Smooth muscle cell (in vitro differentiated cells): ENCODE results near the gene KCNMA1. TPM values are rescaled to one million over a fixed set of nuclear protein-coding genes. Genes with fewer than 3 reads are reported as not detected.

Experiments
- DNase-seq: peaks from one replicate; lab custom pipeline; 2025; ENCODE audit not compliant: unreplicated experiment; lab: John Stamatoyannopoulos, UW
- H2AFZ ChIP-seq: fragments of 200-600 bp; sonication (generic); 2 replicates; pipeline ENCODE4 v1.6.0; 2016; ENCODE audit warnings: antibody characterized with exemption, low read depth, mild to moderate bottlenecking
- H3F3A ChIP-seq: fragments of 200-600 bp; sonication (generic); 2 replicates; pipeline ENCODE4 v1.6.0; 2017; ENCODE audit warnings: antibody characterized with exemption, low read depth
- H3K27ac ChIP-seq: fragments of 200-600 bp; sonication (generic); 2 replicates; pipeline ENCODE4 v1.5.1; 2016; ENCODE audit warnings: low read depth, mild to moderate bottlenecking
- H3K27me3 ChIP-seq: fragments of 200-600 bp; sonication (generic); 2 replicates; pipeline ENCODE4 v1.6.1; 2016; ENCODE audit warnings: low read depth, mild to moderate bottlenecking
- H3K36me3 ChIP-seq: fragments of 200-600 bp; sonication (generic); 2 replicates; pipeline ENCODE4 v1.5.1; 2016; ENCODE audit warnings: low read depth
- H3K4me1 ChIP-seq: fragments of 200-600 bp; sonication (generic); 2 replicates; pipeline ENCODE4 v1.5.1; 2016; ENCODE audit warnings: low read depth
- H3K4me2 ChIP-seq: fragments of 200-600 bp; sonication (generic); 2 replicates; pipeline ENCODE4 v1.6.0; 2016; ENCODE audit warnings: mild to moderate bottlenecking
- H3K4me3 ChIP-seq: fragments of 200-600 bp; sonication (generic); 2 replicates; pipeline ENCODE4 v1.5.1; 2016; ENCODE audit warnings: mild to moderate bottlenecking
- H3K79me2 ChIP-seq: fragments of 200-600 bp; sonication (generic); 2 replicates; pipeline ENCODE4 v1.6.0; 2016; ENCODE audit warnings: low read depth, mild to moderate bottlenecking
- H3K9ac ChIP-seq: fragments of 200-600 bp; sonication (generic); 2 replicates; pipeline ENCODE4 v1.6.0; 2016; ENCODE audit warnings: low read depth
- H3K9me3 ChIP-seq: fragments of 200-600 bp; sonication (generic); replicated peaks from 2 replicates; pipeline ENCODE4 v1.5.1; 2016; ENCODE audit warnings: low read depth
- H4K20me1 ChIP-seq: fragments of 200-600 bp; sonication (generic); 2 replicates; pipeline ENCODE4 v1.6.0; 2016; ENCODE audit warnings: low read depth
- WGBS: methylation state at CpG from one replicate; pipeline ENCODE4 v1.1.7; 2016; ENCODE audit warnings: low lambda C conversion rate; 5-methylcytosine and 5-hydroxymethylcytosine counted together
- polyA plus RNA-seq: library from polyadenylated mRNA; unstranded; fragments of >200 nt; fragmentation: Nextera tagmentation; extraction: Ambion mirVana; gene quantifications from 2 replicates; pipeline ENCODE4 v1.2.1, GENCODE V29; 2016
- total RNA-seq: library from RNA; depleted of rRNA; stranded (reverse); fragments of >200 nt; gene quantifications from 2 replicates; pipeline ENCODE4 v1.2.3, GENCODE V29; 2014
- TF ChIP-seq, protein P1 (sequence below): fragments of 200-600 bp; sonication (generic); IDR thresholded peaks from 2 replicates; pipeline ENCODE4 v1.5.1; 2017; ENCODE audit warnings: borderline replicate concordance, mild to moderate bottlenecking, antibody characterized with exemption; ENCODE audit not compliant: insufficient read depth, poor library complexity, severe bottlenecking

Gene KCNMA1
- total and polyA plus RNA-seq, 2 experiments from 2014 or later, result 9.1 to 23.4 TPM

DNA sequence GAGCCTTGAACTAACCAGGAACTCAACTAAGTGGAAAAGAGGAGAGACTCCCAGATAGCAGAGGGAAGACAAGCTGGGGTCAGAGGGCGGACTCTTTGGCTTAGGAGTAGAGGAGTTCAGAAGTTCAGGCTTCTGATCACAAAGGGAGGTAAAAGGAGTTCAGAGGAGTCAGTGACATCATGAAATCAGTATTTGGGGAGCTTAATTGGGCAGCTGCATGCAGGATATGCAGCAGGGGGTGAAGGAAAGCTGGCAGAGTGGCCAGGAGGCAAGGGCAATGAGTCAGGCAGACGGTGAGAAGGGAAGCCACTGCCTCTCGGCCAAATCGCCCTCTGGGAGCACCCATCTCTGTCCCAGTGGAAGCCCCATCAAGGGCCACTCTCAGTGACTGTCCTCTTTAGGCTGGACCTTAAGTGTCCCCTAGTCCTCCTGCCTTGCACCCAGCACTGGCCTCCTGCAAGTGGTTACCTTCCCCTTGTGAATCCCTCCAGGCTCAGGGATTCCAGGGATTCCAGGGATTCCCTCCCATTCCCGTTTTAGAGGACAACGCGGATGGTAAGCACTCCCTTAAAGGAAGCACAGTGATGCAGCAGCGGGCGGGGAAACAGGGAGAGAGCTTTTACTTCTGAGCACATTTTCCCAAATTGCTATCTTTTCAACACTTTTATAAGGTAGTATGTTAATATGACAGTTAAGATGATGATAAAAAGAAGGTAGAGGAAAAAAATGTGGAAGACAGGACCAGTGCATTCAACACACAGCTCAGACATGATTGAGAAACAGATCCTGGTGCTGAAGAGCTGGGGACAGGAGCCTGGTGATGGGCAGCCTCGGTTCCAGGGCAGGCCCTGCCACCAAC is 72.6 kb downstream of the KCNMA1 start:
- Histone ChIP-seq H3K9me3 (no peaks in the 10 kb centered on the region), H3K36me3 (no peaks in the 10 kb centered on the region), H3K4me3 (no peak overlapping the region), H3K4me1 (peaks cover 19% of the 10 kb centered on the region), H4K20me1 (no peaks in the 10 kb centered on the region), H3K79me2 (no peaks in the 10 kb centered on the region), H3K9ac (no peak overlapping the region), H3F3A (no peaks in the 10 kb centered on the region), H2AFZ (no peak overlapping the region), H3K4me2 (no peak overlapping the region), H3K27me3 (no peaks in the 10 kb centered on the region), H3K27ac (no peak overlapping the region)
- DNase-seq, result no peak
- TF ChIP-seq, protein P1, sequence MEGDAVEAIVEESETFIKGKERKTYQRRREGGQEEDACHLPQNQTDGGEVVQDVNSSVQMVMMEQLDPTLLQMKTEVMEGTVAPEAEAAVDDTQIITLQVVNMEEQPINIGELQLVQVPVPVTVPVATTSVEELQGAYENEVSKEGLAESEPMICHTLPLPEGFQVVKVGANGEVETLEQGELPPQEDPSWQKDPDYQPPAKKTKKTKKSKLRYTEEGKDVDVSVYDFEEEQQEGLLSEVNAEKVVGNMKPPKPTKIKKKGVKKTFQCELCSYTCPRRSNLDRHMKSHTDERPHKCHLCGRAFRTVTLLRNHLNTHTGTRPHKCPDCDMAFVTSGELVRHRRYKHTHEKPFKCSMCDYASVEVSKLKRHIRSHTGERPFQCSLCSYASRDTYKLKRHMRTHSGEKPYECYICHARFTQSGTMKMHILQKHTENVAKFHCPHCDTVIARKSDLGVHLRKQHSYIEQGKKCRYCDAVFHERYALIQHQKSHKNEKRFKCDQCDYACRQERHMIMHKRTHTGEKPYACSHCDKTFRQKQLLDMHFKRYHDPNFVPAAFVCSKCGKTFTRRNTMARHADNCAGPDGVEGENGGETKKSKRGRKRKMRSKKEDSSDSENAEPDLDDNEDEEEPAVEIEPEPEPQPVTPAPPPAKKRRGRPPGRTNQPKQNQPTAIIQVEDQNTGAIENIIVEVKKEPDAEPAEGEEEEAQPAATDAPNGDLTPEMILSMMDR, result no peak
- WGBS, result 36% methylated on average over 10 of the region's 10 CpGs

DNA sequence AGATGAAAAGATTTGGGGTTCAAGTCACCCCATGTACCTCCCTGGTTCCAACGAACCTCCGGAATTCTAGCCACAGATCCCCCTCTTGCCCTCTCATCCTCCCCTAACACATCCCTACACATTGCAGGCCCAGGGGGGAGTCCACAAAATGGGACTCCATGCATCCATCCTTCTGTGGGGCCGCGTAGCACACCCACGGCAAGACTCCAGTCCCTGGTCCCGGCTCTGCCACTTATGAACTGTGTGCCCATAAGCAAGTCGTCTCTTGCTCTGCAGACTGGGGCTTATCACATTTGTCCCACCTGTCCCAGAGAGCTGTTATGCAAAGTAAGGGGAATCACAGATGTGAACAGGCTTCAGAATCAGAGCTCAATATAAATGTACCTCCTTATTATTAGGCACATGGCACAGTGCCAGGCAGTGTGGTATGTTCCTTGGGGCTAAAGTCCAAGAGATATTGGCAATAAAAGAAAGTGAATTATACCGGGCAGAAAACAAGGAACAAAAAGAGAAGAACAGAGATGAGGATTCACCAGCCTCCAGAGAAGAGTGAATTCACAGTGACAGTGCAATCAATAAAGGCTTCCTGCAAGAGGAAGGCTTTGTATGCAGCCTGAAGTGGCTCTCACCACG is 73.9 kb downstream of the KCNMA1 start:
- DNase-seq, result no peak
- no peaks in the 10 kb centered on the region for H3K36me3 ChIP-seq
- TF ChIP-seq, protein P1, result no peak
- H3K4me2 ChIP-seq, result no peak overlapping the region
- no peaks in the 10 kb centered on the region for H4K20me1 ChIP-seq
- no peaks in the 10 kb centered on the region for H3K79me2 ChIP-seq
- H3K4me1 ChIP-seq, result peaks cover 19% of the 10 kb centered on the region
- H3K27ac ChIP-seq, result no peak overlapping the region
- no peak overlapping the region for H3K9ac ChIP-seq
- H3K4me3 ChIP-seq, result no peak overlapping the region
- no peaks in the 10 kb centered on the region for H3K27me3 ChIP-seq
- WGBS, result 94% methylated on average over 9 of the region's 9 CpGs
- H2AFZ ChIP-seq, result no peak overlapping the region
- H3K9me3 ChIP-seq, result no peaks in the 10 kb centered on the region
- H3F3A ChIP-seq, result no peaks in the 10 kb centered on the region

DNA sequence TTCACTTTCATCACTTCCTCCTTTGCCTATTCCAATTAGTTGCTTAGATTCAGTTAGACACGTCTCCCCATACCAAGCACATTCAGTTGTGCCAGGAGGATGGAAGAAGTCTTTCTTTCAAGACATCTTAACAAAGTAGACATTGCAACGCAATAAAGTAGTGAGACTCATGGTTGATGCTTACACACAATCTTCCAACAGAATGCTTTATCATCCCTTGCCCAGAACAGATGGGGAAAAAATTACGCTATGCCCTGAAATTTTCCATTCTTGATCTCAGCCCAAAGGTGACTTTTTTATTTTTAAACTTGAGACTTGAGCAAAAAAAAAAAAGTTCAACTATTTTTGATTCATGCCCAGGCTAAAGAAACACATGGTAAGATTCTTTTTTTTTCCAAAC is 74.9 kb downstream of the KCNMA1 start:
- Histone ChIP-seq H3K4me3 (no peak overlapping the region), H3F3A (no peaks in the 10 kb centered on the region), H4K20me1 (no peaks in the 10 kb centered on the region), H3K9ac (no peak overlapping the region), H3K36me3 (no peaks in the 10 kb centered on the region), H3K27ac (no peak overlapping the region), H2AFZ (no peak overlapping the region), H3K4me2 (no peak overlapping the region), H3K27me3 (no peaks in the 10 kb centered on the region), H3K4me1 (peaks cover 19% of the 10 kb centered on the region), H3K79me2 (no peaks in the 10 kb centered on the region), H3K9me3 (no peaks in the 10 kb centered on the region)
- no peak for DNase-seq
- TF ChIP-seq, protein P1, result no peak
- 94% methylated on average over 3 of the region's 3 CpGs for WGBS

DNA sequence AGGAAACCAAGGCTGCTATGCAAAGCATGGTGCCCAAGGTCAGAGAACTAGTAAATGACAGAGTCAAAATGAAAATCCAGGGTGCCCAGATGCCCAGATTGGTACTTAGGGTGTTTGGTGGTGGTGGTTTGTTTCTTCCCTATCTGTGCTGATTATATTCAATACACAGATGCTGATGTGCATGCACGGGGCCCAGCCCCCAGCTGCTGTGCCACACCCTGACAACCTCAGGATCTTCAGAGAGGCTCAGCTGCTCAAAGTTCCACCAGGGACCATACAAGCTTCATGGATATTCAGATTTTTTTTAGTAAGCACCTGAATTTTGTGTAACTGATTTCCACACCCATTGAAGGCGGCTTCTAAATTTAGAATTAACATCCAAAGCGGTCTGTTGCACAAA is 75.6 kb downstream of the KCNMA1 start:
- peaks cover 19% of the 10 kb centered on the region for H3K4me1 ChIP-seq
- no peaks in the 10 kb centered on the region for H3K79me2 ChIP-seq
- H3K27me3 ChIP-seq, result no peaks in the 10 kb centered on the region
- no peak overlapping the region for H3K9ac ChIP-seq
- no peak overlapping the region for H2AFZ ChIP-seq
- no peaks in the 10 kb centered on the region for H3K9me3 ChIP-seq
- no peaks in the 10 kb centered on the region for H3K36me3 ChIP-seq
- H3K4me3 ChIP-seq, result no peak overlapping the region
- DNase-seq, result no peak
- no peaks in the 10 kb centered on the region for H4K20me1 ChIP-seq
- no peaks in the 10 kb centered on the region for H3F3A ChIP-seq
- TF ChIP-seq, protein P1, result no peak
- H3K27ac ChIP-seq, result no peak overlapping the region
- H3K4me2 ChIP-seq, result no peak overlapping the region
- 79% methylated on average over 3 of the region's 3 CpGs for WGBS
